K562 (cell line): ENCODE results near the gene RNPEP. TPM values are rescaled to one million over a fixed set of nuclear protein-coding genes. Genes with fewer than 3 reads are reported as not detected.
A peak's percentile ranks its signal among the peaks of the same experiment; 100 is the strongest.

Experiments
- BHLHE40 ChIP-seq: IDR thresholded peaks from 2 replicates; pipeline ENCODE4 v1.6.1; 2011; ENCODE audit warnings: low read length, improper control_type of control experiment
- CHD4 ChIP-seq: fragments of 200-600 bp; sonication (generic); IDR thresholded peaks from 3 replicates; pipeline ENCODE4 v1.6.1; 2012; ENCODE audit warnings: low read depth, mild to moderate bottlenecking, mixed read lengths, low read length, inconsistent platforms; ENCODE audit not compliant: insufficient read depth, insufficient replicate concordance, poor library complexity, severe bottlenecking
- HNRNPK ChIP-seq: fragments of 200-400 bp; formaldehyde crosslinking; IDR thresholded peaks from one replicate; pipeline ENCODE4 v1.6.1; 2018; ENCODE audit warnings: mild to moderate bottlenecking, low read depth, low read length; ENCODE audit not compliant: poor library complexity, severe bottlenecking
- HNRNPLL ChIP-seq: fragments of 200-400 bp; formaldehyde crosslinking; IDR thresholded peaks from 2 replicates; pipeline ENCODE4 v1.6.1; 2017; ENCODE audit warnings: low read length, low read depth, mild to moderate bottlenecking; ENCODE audit not compliant: poor library complexity, severe bottlenecking
- NONO ChIP-seq, 2 experiments: fragments of 200-400 bp in 1 of 2; fragments of 450-650 bp in 1 of 2; formaldehyde crosslinking in 1 of 2; IDR thresholded peaks; 2 replicates each; pipeline ENCODE4 v1.6.1; 2017; ENCODE audit warnings: low read depth in 2 of 2, mild to moderate bottlenecking in 2 of 2, moderate library complexity in 2 of 2, low read length in 1 of 2
- PTRF ChIP-seq: fragments of 450-650 bp; IDR thresholded peaks from 2 replicates; pipeline ENCODE4 v1.6.1; 2016; ENCODE audit warnings: mild to moderate bottlenecking, missing genetic modification characterization, missing compliant biosample characterization
- RFX7 ChIP-seq: fragments of 250-450 bp; sonication (Bioruptor Pico); IDR thresholded peaks from 2 replicates; pipeline ENCODE4 v1.5.1; 2021; ENCODE audit warnings: mild to moderate bottlenecking
- SAFB ChIP-seq: fragments of 200-400 bp; formaldehyde crosslinking; IDR thresholded peaks from 2 replicates; pipeline ENCODE4 v1.6.1; 2017; ENCODE audit warnings: low read depth, low read length, borderline replicate concordance
- SIRT6 ChIP-seq: IDR thresholded peaks from one replicate; pipeline ENCODE4 v1.6.1; 2012; ENCODE audit warnings: low read depth, mild to moderate bottlenecking, control low read depth, inconsistent platforms, low read length, moderate library complexity
- SMARCB1 ChIP-seq: IDR thresholded peaks from 2 replicates; pipeline ENCODE4 v1.6.1; 2011; ENCODE audit warnings: improper control_type of control experiment, low read depth; ENCODE audit not compliant: insufficient read length
- TAF1 ChIP-seq: IDR thresholded peaks from 2 replicates; pipeline ENCODE4 v1.6.1; 2011; ENCODE audit warnings: mild to moderate bottlenecking, low read length, moderate library complexity; ENCODE audit not compliant: insufficient read depth, control insufficient read depth, severe bottlenecking; ENCODE audit errors: extremely low read depth
- TARDBP ChIP-seq: fragments of 450-650 bp; IDR thresholded peaks from 2 replicates; pipeline ENCODE4 v1.6.1; 2016
- ZFP30 ChIP-seq: fragments of 250-450 bp; sonication (Bioruptor Pico); IDR thresholded peaks from 2 replicates; pipeline ENCODE4 v1.8.0; 2022; ENCODE audit warnings: moderate library complexity, mild to moderate bottlenecking, inconsistent platforms, borderline replicate concordance
- ZNF232 ChIP-seq: sonication (generic); formaldehyde crosslinking; IDR thresholded peaks from 2 replicates; pipeline ENCODE4 v1.8.0; 2022; ENCODE audit warnings: mild to moderate bottlenecking, missing genetic modification reagents
- ZNF253 ChIP-seq: fragments of 250-450 bp; sonication (Bioruptor Pico); conservative IDR thresholded peaks from 2 replicates; pipeline ENCODE4 v1.6.1; 2021; ENCODE audit warnings: mild to moderate bottlenecking
- ZNF589 ChIP-seq: fragments of 200-800 bp; sonication (Bioruptor generic); IDR thresholded peaks from 2 replicates; pipeline ENCODE4 v1.6.1; 2016; ENCODE audit warnings: low read depth, missing genetic modification characterization, missing compliant biosample characterization
- polyA plus RNA-seq, 8 experiments: library from polyadenylated mRNA; depleted of rRNA in 4 of 8; stranded (reverse) in 5 of 8; unstranded in 3 of 8; fragments of >200 nt; fragmentation: Nextera tagmentation in 2 of 8; fragmentation: Illumina TruSeq in 1 of 8; extraction: Ambion mirVana in 2 of 8; extraction: Trizol in 1 of 8; gene quantifications; 2 replicates each; pipeline versions ENCODE4 v1.2.1 to v1.2.3, GENCODE V29; 2011 to 2014; ENCODE audit warnings: inconsistent platforms in 1 of 8, missing spikeins in 1 of 8
- total RNA-seq, 7 experiments: library from RNA; depleted of rRNA in 6 of 7; stranded (reverse); fragments of >200 nt in 6 of 7; fragmentation: Illumina TruSeq in 2 of 7; extraction: Trizol in 2 of 7; gene quantifications; 2 replicates each; pipeline versions ENCODE4 v1.2.1 to v1.2.3, GENCODE V29; 2011 to 2021; ENCODE audit warnings: low replicate concordance in 1 of 7
- TF ChIP-seq, protein P1 (sequence below): fragments of 250-450 bp; sonication (Bioruptor Pico); IDR thresholded peaks from 2 replicates; pipeline ENCODE4 v1.8.0; 2021; ENCODE audit warnings: mild to moderate bottlenecking, moderate library complexity
- TF ChIP-seq, protein P2 (sequence below): fragments of 250-450 bp; sonication (Bioruptor Pico); IDR thresholded peaks from 2 replicates; pipeline ENCODE4 v1.8.0; 2022; ENCODE audit warnings: inconsistent platforms, mild to moderate bottlenecking, moderate library complexity, borderline replicate concordance
- TF ChIP-seq, protein P3 (sequence below): sonication (generic); formaldehyde crosslinking; IDR thresholded peaks from 2 replicates; pipeline ENCODE4 v1.8.1; 2022; ENCODE audit warnings: missing genetic modification reagents
- TF ChIP-seq, protein P4 (sequence below): IDR thresholded peaks from 2 replicates; pipeline ENCODE4 v1.6.1; 2016; ENCODE audit warnings: missing genetic modification characterization, missing compliant biosample characterization

The RNPEP gene
- total and polyA plus RNA-seq, 9 of the 15 experiments (the other 6 are each of a cell fraction or from before 2014, with no cell fraction given) = 27.5 to 131 (median 63.4) TPM

DNA sequence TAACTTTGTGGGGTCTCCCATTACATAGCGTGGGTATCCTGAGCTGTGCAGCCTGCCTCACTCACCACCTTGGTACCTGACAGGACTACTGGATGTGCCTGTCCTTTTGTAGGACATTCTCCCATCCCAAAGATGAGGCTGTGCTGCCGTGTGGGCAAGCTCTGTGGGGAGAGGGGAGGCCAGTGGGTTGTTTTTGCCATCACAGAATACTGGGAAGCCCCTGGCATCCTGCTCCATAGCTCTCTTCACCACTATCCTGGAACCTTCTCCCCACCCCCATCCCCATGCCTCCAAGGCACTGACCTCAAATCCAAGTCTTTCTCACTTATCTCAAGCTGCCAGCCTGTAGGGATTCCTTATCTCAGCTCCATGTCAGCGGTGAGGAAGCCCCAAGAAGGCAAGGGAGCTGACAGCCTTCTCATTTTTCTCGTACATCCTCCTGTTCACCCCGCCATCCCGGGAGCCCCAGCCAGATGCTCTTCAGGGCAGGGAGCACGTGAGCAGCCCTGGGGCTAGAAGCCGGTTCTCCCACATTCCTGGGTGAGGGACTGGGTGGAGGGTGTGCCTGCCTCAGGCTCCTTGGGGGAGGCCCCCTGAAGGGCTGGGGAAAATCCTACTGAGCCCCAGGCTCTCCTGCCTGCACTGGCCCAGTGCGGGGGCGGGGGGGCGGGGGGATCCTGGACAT is 25.5 kb downstream of the RNPEP start (continued):
- TF ChIP-seq, protein P1, sequence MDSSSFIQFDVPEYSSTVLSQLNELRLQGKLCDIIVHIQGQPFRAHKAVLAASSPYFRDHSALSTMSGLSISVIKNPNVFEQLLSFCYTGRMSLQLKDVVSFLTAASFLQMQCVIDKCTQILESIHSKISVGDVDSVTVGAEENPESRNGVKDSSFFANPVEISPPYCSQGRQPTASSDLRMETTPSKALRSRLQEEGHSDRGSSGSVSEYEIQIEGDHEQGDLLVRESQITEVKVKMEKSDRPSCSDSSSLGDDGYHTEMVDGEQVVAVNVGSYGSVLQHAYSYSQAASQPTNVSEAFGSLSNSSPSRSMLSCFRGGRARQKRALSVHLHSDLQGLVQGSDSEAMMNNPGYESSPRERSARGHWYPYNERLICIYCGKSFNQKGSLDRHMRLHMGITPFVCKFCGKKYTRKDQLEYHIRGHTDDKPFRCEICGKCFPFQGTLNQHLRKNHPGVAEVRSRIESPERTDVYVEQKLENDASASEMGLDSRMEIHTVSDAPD (CRISPR knock-in tag) = no peak
- TF ChIP-seq ZNF589 (CRISPR knock-in tag) = peak; percentile 95
- no peak for TF ChIP-seq HNRNPK
- TF ChIP-seq TARDBP = no peak
- TF ChIP-seq ZFP30 (CRISPR knock-in tag) = no peak
- TF ChIP-seq, protein P2, sequence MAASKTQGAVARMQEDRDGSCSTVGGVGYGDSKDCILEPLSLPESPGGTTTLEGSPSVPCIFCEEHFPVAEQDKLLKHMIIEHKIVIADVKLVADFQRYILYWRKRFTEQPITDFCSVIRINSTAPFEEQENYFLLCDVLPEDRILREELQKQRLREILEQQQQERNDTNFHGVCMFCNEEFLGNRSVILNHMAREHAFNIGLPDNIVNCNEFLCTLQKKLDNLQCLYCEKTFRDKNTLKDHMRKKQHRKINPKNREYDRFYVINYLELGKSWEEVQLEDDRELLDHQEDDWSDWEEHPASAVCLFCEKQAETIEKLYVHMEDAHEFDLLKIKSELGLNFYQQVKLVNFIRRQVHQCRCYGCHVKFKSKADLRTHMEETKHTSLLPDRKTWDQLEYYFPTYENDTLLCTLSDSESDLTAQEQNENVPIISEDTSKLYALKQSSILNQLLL = no peak
- no peak for TF ChIP-seq ZNF232 (CRISPR knock-in tag)
- TF ChIP-seq, protein P3, sequence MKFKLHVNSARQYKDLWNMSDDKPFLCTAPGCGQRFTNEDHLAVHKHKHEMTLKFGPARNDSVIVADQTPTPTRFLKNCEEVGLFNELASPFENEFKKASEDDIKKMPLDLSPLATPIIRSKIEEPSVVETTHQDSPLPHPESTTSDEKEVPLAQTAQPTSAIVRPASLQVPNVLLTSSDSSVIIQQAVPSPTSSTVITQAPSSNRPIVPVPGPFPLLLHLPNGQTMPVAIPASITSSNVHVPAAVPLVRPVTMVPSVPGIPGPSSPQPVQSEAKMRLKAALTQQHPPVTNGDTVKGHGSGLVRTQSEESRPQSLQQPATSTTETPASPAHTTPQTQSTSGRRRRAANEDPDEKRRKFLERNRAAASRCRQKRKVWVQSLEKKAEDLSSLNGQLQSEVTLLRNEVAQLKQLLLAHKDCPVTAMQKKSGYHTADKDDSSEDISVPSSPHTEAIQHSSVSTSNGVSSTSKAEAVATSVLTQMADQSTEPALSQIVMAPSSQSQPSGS (CRISPR knock-in tag) = no peak
- TF ChIP-seq, protein P4, sequence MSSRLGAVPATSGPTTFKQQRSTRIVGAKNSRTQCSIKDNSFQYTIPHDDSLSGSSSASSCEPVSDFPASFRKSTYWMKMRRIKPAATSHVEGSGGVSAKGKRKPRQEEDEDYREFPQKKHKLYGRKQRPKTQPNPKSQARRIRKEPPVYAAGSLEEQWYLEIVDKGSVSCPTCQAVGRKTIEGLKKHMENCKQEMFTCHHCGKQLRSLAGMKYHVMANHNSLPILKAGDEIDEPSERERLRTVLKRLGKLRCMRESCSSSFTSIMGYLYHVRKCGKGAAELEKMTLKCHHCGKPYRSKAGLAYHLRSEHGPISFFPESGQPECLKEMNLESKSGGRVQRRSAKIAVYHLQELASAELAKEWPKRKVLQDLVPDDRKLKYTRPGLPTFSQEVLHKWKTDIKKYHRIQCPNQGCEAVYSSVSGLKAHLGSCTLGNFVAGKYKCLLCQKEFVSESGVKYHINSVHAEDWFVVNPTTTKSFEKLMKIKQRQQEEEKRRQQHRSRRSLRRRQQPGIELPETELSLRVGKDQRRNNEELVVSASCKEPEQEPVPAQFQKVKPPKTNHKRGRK = no peak
- TF ChIP-seq CHD4 = no peak
- no peak for TF ChIP-seq HNRNPLL
- no peak for TF ChIP-seq ZNF253 (CRISPR knock-in tag)
- TF ChIP-seq SMARCB1 = no peak
- no peak for TF ChIP-seq RFX7 (CRISPR knock-in tag)
- TF ChIP-seq SAFB = no peak
- TF ChIP-seq BHLHE40 = peak; percentile 96
- peak in 1 of 2 experiments; percentile 70; a peak in 1 of 4 replicates for TF ChIP-seq NONO (IDR thresholded peaks at IDR 0.05; ENCODE audit: low read depth in 2 of 2, low read length in 1 of 2)
- TF ChIP-seq TAF1 = no peak
- TF ChIP-seq PTRF (tag) = no peak
- TF ChIP-seq SIRT6 = no peak
